ENCODE measurements around the gene CTNNA1.

Gene CTNNA1

DNA sequence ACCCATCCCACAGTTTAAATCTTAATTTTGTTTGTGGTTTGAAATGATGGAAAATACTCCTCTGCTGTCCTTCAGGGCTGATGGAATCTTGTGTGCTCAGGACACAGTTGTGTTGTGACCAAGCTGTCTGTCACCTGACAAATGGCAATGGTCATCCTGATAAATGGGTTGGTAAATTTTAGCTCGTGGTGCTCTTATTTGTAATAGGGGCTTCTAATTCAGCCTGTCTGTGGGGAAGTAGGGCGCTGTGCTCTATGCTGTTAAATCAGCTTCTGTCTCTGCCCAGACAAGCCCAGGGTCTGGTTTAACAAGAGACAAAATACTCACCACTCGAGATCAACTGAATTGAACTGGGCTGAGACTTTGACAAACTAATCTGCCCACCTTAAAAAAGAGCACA lies 117.4 kb downstream of the CTNNA1 start:
- peaks cover 37% of the 10 kb centered on the region for H3K27me3 Mint-ChIP-seq
- H3K4me3 Mint-ChIP-seq = no peak overlapping the region
- H3K9me3 Mint-ChIP-seq = no peaks in the 10 kb centered on the region
- DNase-seq = no peak
- no peaks in the 10 kb centered on the region for H3K4me1 Mint-ChIP-seq
- ATAC-seq = no peak
- peak overlapping the region in 1 of 2 donors; percentile 6 for H3K27ac Mint-ChIP-seq

DNA sequence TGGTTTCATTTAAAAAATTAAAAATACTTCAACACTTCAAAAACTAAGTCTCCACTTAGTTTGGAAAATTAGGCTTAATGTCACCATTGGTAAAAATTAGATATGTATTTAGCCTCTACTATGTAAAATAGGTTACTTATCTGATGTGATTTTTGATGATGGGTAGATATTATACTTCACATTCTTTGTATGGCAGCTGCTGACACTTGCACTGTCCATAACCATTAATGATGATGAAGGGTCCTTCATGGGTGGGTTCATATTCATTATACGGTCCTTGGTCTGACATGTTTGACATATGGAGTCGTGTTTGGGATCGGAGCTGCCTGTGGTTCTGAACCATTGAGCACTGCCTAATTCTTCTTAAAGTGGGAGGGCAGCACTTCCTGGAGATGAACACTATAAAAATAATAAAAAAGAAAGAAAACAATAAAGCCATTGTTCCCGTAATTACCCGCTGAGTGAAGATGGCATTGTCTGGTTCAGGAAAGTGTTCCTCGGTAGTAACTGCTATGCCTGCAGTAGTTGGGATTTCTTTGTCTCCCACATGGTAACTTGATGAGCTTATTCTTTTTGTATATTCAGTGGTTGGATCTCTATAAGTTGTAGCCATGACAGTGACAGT lies 119.7 kb downstream of the CTNNA1 start:
- peaks cover 49% of the 10 kb centered on the region for H3K27me3 Mint-ChIP-seq
- ATAC-seq = no peak
- no peak overlapping the region for H3K27ac Mint-ChIP-seq

DNA sequence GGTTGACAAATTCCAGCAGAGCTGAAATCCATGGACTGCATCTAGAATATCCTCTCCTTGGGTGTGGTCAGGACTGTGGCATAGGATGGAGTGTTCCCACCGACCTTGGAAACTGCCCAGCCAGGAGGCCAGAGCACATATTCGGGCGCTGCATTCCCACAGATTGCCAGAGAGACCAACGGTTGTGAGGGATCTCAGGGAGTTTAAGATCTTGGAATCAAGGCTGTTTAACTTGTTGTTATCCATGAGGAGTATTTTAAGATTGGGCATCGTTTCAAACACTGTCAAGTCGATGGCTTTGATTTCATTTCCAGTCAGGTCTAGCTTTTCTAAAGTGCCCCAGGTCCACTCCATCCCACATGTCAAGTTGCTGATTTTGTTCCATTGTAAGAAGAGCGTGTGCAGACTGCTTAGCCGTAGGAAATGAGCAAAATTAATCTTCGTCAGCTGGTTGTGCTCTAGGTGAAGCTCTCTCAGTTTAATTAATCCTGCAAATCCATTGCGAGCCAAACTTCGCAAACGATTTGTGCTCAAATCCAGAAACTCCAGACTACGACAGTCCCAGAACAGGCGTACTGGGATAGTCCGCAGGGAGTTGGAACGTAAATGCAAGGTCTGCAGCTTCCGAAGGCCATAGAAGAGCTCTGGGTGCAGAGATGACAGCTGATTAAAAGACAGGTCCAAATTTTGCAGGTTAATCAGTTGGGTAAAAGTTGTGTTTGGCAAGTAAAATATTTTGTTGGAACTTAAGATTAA lies 120.4 kb downstream of the CTNNA1 start:
- H3K27ac Mint-ChIP-seq = no peak overlapping the region
- H3K27me3 Mint-ChIP-seq = peaks cover 49% of the 10 kb centered on the region
- no peaks in the 10 kb centered on the region for H3K9me3 Mint-ChIP-seq
- H3K4me3 Mint-ChIP-seq = no peak overlapping the region
- H3K4me1 Mint-ChIP-seq = no peaks in the 10 kb centered on the region
- ATAC-seq = no peak
- no peak for DNase-seq

More for the DNA sequence above, 119.7 kb downstream of the CTNNA1 start:
- Mint-ChIP-seq H3K9me3 (no peaks in the 10 kb centered on the region), H3K4me1 (no peaks in the 10 kb centered on the region), H3K4me3 (no peak overlapping the region)
- no peak for DNase-seq

DNA sequence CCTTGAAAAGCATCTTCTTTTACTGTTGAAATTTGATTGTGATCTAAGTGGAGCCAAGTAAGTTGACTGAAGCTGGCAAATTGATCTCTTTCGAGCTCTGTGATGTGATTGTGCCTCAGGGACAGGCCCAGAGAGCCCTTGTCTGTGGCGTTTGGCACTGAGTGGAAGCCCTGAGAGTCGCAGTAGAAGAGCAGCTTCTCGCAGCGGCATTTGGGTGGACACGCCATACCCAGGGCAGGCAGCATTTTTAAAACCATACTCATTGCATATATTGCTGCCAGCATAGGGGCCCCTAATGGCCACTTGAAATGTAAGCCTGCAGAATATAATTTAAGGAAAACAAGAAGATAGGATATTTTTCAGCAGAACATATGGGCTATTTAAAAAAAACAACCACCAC lies 121.0 kb downstream of the CTNNA1 start:
- Mint-ChIP-seq H3K9me3 (no peaks in the 10 kb centered on the region), H3K27ac (no peak overlapping the region), H3K4me3 (no peak overlapping the region), H3K27me3 (peaks cover 49% of the 10 kb centered on the region), H3K4me1 (no peaks in the 10 kb centered on the region)
- DNase-seq (no peak), ATAC-seq (no peak)

DNA sequence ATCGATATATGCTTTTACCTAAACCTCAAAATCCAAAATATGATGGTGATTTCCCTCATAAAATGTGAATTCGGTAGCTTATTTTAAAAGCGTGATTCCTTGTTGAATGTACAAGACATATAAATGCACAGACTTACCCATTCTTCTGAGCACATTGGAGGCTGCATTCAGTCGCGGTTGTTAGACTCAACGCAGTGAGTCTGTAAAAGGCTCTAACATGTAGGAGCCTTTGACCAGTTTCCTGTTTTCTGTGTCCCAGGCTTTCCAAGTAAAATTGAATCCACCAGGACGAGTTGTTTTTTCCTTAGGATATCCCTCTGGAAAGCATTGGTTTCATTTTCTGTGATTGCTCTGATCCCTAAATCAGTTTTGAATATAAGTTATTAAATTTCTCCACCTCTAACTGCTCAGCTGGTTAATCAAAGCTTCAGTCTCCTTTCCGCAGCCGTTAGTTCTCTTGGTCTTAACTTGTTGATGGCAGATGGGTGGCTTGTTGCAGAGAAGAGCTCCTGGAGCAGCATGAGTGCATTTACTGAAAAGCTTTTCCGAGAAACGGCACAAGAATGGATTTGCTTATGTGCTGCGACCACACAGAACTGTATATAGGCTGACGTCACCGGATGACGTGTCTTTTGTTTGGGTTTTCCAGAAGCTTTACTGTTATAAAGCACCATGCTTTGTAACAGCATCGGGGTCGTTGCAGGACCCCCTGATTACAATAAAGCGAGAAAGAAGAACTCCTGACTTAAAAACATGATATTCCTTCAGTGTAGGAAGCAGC lies 121.7 kb downstream of the CTNNA1 start, which contains the start of gene LRRTM2:
Gene LRRTM2, minus strand, starts transcription at position 565 of the 781 bp plus-strand sequence. Its CDS starts 424 bp downstream, at position 141.
- ATAC-seq = no peak
- no peaks in the 10 kb centered on the region for H3K4me1 Mint-ChIP-seq
- no peak for DNase-seq
- no peak within 1 kb of the TSS for H3K4me3 Mint-ChIP-seq
- H3K27ac Mint-ChIP-seq = no peak within 1 kb of the TSS
- H3K9me3 Mint-ChIP-seq = no peaks in the 10 kb centered on the region
- H3K27me3 Mint-ChIP-seq = peaks cover 43% of the 10 kb centered on the region

DNA sequence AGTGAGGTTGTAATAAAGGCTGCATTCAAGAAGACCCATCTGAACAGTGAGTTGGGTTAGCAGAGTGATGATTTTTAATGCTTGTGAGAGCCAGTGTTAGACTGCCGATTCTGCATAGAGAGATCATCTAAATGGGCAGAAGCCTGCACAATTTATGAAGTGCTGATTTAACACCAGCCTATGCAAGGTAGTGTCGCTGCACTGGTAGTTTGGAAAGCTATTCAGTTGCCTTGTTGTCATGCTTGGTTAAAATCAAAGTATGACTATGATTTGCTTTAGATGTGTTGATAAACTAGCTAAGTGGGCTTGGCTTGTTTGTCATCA lies 122.3 kb downstream of the CTNNA1 start:
- ATAC-seq (no peak), DNase-seq (no peak)
- H3K4me1 Mint-ChIP-seq = no peaks in the 10 kb centered on the region
- no peak overlapping the region for H3K27ac Mint-ChIP-seq
- H3K27me3 Mint-ChIP-seq = peaks cover 43% of the 10 kb centered on the region
- H3K4me3 Mint-ChIP-seq = no peak overlapping the region
- no peaks in the 10 kb centered on the region for H3K9me3 Mint-ChIP-seq

DNA sequence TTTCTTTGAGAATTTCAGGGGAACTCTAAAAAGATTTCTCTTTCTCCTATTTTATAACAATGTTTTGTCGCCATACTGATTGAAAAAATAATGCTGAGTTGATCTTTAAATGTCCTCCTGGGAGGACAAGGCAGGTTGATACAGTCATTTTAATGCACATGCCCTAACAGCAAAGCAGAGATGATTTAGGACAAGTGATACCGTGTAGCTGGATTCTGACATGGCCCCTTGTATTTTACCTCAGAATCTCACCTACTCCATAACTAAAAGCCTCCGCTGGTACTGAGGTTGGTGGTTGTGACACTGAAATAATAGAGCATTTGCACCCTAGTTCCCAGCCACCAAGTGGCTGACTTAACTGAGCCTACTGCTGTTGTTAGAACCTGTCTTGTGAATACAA lies 122.7 kb downstream of the CTNNA1 start:
- Mint-ChIP-seq H3K4me1 (no peaks in the 10 kb centered on the region), H3K27me3 (peaks cover 43% of the 10 kb centered on the region), H3K9me3 (no peaks in the 10 kb centered on the region), H3K4me3 (no peak overlapping the region), H3K27ac (no peak overlapping the region)
- ATAC-seq = no peak
- no peak for DNase-seq

DNA sequence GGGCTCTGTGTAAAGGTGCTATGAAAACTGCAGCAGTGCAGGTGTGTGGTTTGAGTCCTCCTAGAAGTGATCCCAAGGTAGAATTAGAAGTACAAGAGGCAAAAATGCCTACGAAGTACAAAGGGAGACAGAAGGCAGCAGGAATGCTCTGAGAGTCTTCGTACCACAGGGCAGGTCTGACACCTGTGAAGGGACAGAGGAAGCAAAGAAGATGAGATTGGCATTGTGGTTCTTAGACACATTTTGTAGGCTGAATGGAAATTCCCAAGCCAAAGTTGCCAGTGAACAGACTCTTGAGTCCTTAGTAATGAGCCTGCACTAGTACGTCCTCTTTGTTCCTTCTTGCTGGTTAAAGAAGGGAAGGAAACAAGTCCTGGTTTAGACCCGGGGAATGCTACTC lies 123.6 kb downstream of the CTNNA1 start:
- H3K4me1 Mint-ChIP-seq = no peaks in the 10 kb centered on the region
- ATAC-seq = no peak
- no peak overlapping the region for H3K4me3 Mint-ChIP-seq
- H3K27me3 Mint-ChIP-seq = peaks cover 42% of the 10 kb centered on the region
- H3K27ac Mint-ChIP-seq = no peak overlapping the region
- H3K9me3 Mint-ChIP-seq = no peaks in the 10 kb centered on the region
- no peak for DNase-seq

DNA sequence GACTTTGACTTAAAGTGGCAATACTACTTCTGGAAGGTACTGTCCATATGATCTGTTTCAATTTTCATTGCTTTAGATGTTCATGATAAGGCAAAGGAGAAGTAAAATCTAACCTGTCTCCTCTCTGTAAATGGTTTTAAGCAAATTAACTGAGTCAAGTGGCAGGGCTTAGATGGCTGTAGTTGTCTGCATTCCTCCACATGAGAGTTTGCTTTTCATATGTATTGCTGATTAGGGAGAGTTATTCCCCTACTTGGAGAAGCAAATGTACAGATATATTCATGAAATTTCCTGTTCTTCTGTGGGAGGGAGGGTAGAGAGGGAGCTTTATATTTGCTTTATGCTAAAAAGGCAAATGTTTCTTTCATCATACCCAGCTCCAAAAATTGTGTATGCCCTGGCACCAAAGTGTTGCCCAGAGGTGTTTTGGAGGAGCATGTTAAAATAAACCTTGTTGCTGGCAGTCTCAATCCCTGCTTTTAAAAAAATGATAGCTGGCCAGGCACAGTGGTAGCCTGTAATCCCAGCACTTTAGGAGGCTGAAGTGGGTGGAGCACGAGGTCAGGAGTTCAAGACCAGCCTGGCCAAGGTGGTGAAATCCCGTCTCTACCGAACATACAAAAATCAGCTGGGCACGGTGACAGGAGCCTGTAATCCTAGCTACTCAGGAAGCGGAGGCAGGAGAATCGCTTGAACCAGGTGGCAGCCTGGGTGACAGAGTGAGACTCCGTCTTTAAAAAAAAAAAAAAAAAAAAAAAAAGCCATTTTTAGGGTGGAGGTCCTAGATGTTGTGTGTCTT lies 125.4 kb downstream of the CTNNA1 start:
- DNase-seq (no peak), ATAC-seq (no peak)
- Mint-ChIP-seq H3K27ac (no peak overlapping the region), H3K9me3 (no peaks in the 10 kb centered on the region), H3K27me3 (peaks cover 44% of the 10 kb centered on the region), H3K4me3 (no peak overlapping the region), H3K4me1 (no peaks in the 10 kb centered on the region)

DNA sequence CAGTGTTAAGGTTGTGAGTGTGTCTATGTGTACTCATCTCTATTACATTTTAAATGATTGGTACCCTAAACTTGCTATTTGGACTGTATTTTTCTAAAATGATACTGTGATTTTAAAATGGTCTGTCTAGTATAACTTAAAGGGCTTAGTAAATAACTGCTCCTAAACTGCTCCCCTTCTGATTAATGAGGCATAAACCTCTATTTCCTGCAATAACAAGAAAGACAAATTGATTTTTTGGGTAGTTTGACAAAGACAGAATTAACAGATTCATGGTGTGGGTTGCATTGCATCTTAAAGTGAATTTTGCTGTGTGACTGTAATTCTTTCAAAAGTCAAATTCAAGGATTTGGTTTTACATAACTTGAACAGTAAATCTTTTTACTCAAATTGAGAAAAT lies 130.0 kb downstream of the CTNNA1 start:
- Mint-ChIP-seq H3K4me1 (no peaks in the 10 kb centered on the region), H3K27ac (no peak overlapping the region), H3K27me3 (peaks cover 36% of the 10 kb centered on the region), H3K9me3 (no peaks in the 10 kb centered on the region), H3K4me3 (no peak overlapping the region)
- ATAC-seq (no peak), DNase-seq (no peak)

DNA sequence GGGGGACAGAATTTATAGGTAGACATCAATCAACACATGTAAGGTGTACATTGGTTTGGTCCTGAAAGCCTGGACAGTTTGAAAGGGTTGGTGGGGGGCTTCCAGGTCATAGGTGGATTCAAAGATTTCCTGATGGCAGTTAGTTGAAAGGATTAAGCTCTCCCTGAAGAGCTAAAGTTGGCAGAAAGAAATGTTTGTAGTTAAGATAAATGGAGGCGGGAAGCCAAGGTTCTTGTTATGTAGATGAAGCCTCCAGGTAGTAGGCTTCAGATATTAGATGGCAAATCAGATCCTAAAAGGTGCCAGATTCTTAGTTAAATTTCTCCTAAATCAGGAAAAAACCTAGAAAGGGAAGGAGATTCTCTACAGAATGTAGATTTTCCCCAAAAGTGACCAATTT lies 130.9 kb downstream of the CTNNA1 start:
- H3K9me3 Mint-ChIP-seq = no peaks in the 10 kb centered on the region

DNA sequence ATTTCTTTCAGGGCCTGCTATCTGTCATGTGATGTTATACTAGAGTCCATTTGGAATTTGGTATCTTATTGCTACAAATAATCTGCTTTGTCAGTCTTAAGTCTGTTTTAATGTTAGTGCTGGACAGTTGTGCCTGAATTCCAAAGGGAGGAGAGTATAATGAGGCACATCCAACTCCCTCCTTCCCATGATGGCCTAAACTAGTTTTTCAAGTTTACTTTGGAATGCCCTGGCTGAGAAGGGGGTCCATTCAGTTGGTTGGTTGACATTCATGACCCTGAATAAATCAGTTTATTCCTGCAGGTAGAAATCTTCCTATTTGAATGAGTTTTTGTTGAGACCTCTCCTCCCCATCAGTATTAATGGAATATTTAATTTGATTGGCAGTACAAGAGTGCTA lies 131.3 kb downstream of the CTNNA1 start:
- no peak for ATAC-seq
- Mint-ChIP-seq H3K27me3 (peaks cover 36% of the 10 kb centered on the region), H3K9me3 (peaks cover 0 to 3% of the 10 kb centered on the region in 2 donors), H3K4me1 (no peaks in the 10 kb centered on the region), H3K4me3 (no peak overlapping the region), H3K27ac (no peak overlapping the region)
- no peak for DNase-seq

More for the DNA sequence above, 130.9 kb downstream of the CTNNA1 start:
- no peak overlapping the region for H3K4me3 Mint-ChIP-seq
- DNase-seq (no peak), ATAC-seq (no peak)
- H3K4me1 Mint-ChIP-seq = no peaks in the 10 kb centered on the region
- H3K27ac Mint-ChIP-seq = no peak overlapping the region
- H3K27me3 Mint-ChIP-seq = peaks cover 36% of the 10 kb centered on the region

DNA sequence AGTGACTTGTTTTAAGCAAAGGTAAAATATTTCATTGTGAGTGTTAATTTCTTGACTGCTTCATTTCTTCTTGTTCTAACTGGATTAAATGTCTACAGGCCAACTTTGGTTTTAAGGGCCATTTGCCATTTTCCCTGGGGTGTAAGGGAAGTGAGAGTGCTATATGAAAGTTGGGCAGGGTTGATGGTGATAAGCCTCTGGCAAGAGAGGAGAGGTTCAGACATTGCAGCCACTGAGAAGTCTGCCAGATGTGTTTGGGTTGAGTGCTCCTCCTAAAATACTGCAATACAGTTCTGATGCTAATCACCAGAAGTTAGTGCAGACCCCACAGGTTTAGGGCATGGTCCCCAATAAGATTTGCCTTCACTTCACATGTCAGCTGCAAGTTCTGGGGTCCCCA lies 136.8 kb downstream of the CTNNA1 start:
- Mint-ChIP-seq H3K9me3 (peaks cover 8 to 20% of the 10 kb centered on the region in 2 donors), H3K27ac (no peak overlapping the region), H3K27me3 (peaks cover 7% of the 10 kb centered on the region), H3K4me1 (no peaks in the 10 kb centered on the region), H3K4me3 (no peak overlapping the region)
- ATAC-seq = no peak
- no peak for DNase-seq

DNA sequence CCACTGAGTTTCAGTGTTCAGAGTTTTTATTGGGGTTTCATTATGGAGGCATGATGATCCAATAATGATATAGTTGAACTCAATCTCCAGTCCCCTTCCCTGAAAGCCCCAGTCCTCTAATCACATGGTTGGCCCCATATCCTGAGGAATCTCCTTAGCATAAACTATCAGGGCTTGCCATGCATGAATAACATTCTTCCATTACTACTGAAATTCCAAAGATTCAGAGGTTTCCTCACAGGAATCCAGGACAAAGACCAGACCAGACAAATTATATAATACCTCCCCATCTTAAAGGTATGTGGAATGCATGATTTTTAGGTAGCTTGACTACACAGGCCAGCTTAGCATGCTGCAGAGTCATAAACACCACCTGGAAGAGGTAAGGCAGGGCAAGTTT lies 137.4 kb downstream of the CTNNA1 start:
- H3K4me3 Mint-ChIP-seq = no peak overlapping the region
- no peak overlapping the region for H3K27ac Mint-ChIP-seq
- H3K4me1 Mint-ChIP-seq = no peaks in the 10 kb centered on the region
- DNase-seq (no peak), ATAC-seq (no peak)
- peaks cover 8% of the 10 kb centered on the region for H3K27me3 Mint-ChIP-seq
- peaks cover 8 to 20% of the 10 kb centered on the region in 2 donors for H3K9me3 Mint-ChIP-seq

DNA sequence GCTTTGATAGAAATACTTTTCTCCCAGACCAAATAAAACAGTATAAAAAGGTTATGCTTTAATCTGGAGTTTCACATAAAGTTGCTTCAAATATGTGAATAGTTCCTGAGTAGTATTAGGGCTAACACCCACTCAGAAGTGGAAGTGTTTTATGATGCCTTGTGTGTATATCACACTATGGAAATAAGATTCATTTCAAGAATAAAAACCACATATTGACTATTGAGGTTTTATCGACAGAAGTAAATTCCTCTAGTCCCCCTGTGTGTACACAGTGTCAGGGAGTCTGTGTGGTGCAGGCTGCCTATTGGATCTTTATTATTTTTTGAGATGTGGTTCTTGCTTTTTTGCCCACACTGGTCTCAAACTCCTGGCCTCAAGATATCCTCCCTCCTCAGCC lies 142.7 kb downstream of the CTNNA1 start:
- peaks cover 8% of the 10 kb centered on the region for H3K27me3 Mint-ChIP-seq
- no peak overlapping the region for H3K4me3 Mint-ChIP-seq
- ATAC-seq = peak; percentile 72
- no peak overlapping the region for H3K27ac Mint-ChIP-seq
- DNase-seq = no peak
- H3K9me3 Mint-ChIP-seq = peaks cover 5 to 6% of the 10 kb centered on the region in 2 donors
- H3K4me1 Mint-ChIP-seq = peaks cover 28% of the 10 kb centered on the region

Data from stimulated activated naive CD8-positive, alpha-beta T cell treated with anti-CD3 and anti-CD28 coated beads, Interleukin-15, amount 100 ng/mL, for 72 hours (primary cell).